RWPE1 (cell line): ENCODE data around the gene GFOD1.

Experiments
- CTCF ChIA-PET: fragments of 350-600 bp; sonication (Branson Sonifier 250); formaldehyde crosslinking; extraction: SDS; loops from one replicate; lab custom pipeline; 2021; lab: Yijun Ruan, JAX
- POLR2A ChIA-PET: fragments of 400-600 bp; formaldehyde crosslinking; extraction: SDS; loops from one replicate; lab custom pipeline; 2020; ENCODE audit warnings: antibody characterized with exemption; ENCODE audit not compliant: low non-redundant PET; lab: Yijun Ruan, JAX
- DNase-seq: peaks from one replicate; pipeline ENCODE4 v3.0.0; 2012; ENCODE audit warnings: low spot score
- H3K27ac ChIP-seq: fragments of 450-650 bp; 2 replicates; pipeline ENCODE4 v1.5.1; 2017
- TF ChIP-seq, protein P1 (sequence below): fragments of 450-650 bp; conservative IDR thresholded peaks from 2 replicates; pipeline ENCODE4 v1.5.1; 2017; ENCODE audit warnings: low read depth, mild to moderate bottlenecking

Gene GFOD1

DNA sequence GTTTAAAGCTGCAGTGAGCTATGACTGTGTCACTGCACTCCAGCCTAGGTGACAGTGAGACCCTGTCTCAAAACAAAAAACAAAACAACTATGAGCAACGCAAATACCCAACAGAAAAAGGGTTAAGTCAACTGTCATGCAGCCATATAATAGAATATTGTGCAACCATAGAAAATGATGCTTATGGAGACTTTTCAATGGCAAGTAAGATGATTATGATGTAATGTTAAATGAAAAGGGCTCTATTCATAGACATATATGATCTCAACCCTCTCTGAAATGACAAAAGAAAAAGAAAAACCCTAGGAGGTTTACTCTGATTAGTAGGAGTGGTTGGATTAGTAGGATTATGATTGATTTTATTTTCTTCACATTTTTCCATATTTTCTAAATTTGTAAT is 117.8 kb downstream of the GFOD1 start:
- TF ChIP-seq, protein P1, sequence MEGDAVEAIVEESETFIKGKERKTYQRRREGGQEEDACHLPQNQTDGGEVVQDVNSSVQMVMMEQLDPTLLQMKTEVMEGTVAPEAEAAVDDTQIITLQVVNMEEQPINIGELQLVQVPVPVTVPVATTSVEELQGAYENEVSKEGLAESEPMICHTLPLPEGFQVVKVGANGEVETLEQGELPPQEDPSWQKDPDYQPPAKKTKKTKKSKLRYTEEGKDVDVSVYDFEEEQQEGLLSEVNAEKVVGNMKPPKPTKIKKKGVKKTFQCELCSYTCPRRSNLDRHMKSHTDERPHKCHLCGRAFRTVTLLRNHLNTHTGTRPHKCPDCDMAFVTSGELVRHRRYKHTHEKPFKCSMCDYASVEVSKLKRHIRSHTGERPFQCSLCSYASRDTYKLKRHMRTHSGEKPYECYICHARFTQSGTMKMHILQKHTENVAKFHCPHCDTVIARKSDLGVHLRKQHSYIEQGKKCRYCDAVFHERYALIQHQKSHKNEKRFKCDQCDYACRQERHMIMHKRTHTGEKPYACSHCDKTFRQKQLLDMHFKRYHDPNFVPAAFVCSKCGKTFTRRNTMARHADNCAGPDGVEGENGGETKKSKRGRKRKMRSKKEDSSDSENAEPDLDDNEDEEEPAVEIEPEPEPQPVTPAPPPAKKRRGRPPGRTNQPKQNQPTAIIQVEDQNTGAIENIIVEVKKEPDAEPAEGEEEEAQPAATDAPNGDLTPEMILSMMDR = no peak
- POLR2A ChIA-PET = no interaction called here
- CTCF ChIA-PET = no interaction called here
- DNase-seq = no peak
- H3K27ac ChIP-seq = no peak overlapping the region

DNA sequence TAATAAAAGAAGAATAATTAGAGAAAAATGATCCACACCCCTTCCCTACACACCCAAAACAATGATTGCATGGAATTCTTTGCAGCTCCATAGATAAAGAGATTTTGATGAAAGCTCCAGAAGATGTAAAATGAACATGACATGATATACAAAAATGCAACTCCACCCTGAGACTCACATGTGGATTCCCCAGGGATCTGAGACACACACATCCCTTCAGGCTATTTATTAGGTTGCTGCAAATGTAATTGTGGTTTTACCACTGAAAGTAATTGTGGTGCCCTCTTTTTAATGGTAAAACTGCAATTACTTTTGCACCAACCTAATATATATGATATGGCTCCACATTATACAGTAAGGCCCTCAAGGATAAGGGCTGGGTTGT is 118.7 kb downstream of the GFOD1 start:
- TF ChIP-seq, protein P1 = no peak
- POLR2A ChIA-PET = no interaction called here
- no peak overlapping the region for H3K27ac ChIP-seq
- CTCF ChIA-PET = interaction anchor here (0.6 kb wide), 1 partner anchor 27 kb away, joined by 3 read pairs; no protein-coding TSS in a partner anchor
- DNase-seq = peak; percentile 62

DNA sequence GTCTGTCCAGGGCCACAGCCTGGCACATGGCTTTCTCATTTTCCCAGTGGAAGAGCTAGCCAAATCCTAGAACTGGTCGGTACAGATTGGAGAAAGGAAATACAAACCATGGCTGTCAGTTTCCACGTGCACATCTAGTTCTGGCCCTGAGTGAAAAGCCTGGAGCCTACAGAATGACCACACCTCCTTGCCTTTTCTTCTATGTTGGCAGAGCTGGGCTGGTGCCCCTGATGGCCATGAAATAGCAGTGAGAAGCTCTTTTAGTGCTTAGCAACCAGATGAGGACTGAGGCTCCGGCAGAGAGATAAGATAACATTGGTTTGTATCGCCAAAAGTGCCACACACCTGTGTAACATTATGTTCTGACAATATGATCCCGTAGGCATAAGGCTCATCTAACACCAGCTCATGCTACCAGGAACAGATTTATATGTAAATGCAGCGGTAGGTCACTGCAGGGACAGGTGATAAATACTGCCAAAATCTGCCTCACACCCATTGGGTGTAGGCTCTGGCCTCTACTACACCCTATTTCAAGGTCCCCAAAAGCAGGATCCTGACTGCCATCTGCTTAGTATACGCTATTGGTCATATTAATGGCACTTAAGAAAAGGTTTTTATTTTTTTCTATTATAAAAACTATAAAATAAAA is 119.2 kb downstream of the GFOD1 start:
- H3K27ac ChIP-seq = no peak overlapping the region
- ChIA-PET POLR2A (no interaction called here), CTCF (interaction anchor here (0.6 kb wide), 1 partner anchor 27 kb away, joined by 3 read pairs; no protein-coding TSS in a partner anchor)
- TF ChIP-seq, protein P1 = no peak
- no peak for DNase-seq

DNA sequence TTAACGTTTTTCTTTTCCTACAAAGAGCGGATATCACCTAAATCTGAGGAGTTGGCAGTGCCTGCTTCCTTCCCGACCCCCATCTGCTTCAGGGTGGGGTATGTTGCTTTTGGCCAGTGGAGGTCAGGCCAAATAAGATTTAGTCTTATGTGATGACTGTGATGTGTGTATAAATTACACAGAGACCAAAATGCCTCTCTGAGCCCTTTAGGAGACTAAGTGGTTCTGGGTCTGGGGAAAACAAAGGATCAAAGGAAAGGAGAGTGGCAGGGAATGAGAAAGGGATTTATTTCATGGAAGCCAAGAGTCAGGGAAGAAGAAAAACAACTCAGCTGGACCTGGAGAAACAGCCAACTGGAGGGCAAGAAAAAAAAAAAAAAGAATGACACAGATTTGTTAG is 120.0 kb downstream of the GFOD1 start:
- POLR2A ChIA-PET = no interaction called here
- no peak for DNase-seq
- H3K27ac ChIP-seq = no peak overlapping the region
- TF ChIP-seq, protein P1 = no peak
- CTCF ChIA-PET = no interaction called here

DNA sequence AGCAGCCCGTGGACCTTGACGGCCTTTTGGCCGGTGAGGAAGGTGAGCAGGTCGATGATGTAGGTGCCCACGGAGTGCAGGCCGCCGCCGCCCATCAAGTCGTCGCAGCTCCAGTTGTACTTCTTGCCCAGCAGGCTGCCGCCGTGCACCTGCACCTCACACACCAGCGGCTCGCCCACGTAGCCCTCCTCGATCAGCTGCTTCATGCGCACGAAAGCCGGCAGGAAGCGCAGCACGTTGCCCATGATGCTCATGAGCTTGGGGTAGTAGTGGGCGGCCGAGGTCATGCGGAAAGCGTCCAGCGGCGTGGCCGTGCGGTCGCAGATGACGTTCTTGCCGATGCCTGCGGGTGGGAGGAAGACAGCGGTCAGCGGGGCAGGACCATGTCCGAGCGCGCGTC is 122.1 kb downstream of the GFOD1 start:
- ChIA-PET CTCF (no interaction called here), POLR2A (no interaction called here)
- H3K27ac ChIP-seq = no peak overlapping the region
- DNase-seq = no peak
- TF ChIP-seq, protein P1 = no peak

DNA sequence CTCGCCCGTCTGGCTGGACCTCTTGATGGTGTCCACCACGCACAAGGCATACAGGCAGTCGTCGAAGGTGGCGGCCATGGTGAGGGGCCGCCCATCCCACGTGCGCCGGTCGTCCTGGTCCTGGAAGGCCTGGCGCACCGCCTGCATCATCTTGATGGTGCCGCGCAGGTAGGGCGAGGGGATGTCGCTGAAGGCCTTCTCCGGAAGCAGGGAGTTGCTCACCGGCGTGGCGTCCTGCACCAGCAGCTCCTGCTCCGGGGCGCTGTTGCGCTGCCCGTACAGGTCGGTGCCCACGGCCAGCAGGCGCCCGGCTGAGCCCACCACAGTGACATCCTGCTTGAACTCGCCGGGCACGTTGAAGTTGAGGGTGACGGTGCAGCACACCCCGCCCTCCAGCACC is 122.6 kb downstream of the GFOD1 start:
- CTCF ChIA-PET = interaction anchor here (0.5 kb wide), 1 partner anchor 237 kb away, joined by 5 read pairs; no protein-coding TSS in a partner anchor
- POLR2A ChIA-PET = no interaction called here
- H3K27ac ChIP-seq = no peak overlapping the region
- DNase-seq = no peak
- TF ChIP-seq, protein P1 = no peak
